GM20431 (cell line): ENCODE measurements around the gene PACS1.
"Not testable (repeated sequence)": the region's sequence is repeated elsewhere in the genome, so short reads cannot be mapped to it uniquely, and the experiment has no call there.

Source experiments
- in situ Hi-C: fragments of 300-500 bp; cut with MseI, MboI; formaldehyde crosslinking; loops from one replicate; pipeline ENCODE4 v1.15.0; 2020; ENCODE audit warnings: low sequenced_read_pairs; ENCODE audit not compliant: unreplicated experiment

Gene PACS1

DNA sequence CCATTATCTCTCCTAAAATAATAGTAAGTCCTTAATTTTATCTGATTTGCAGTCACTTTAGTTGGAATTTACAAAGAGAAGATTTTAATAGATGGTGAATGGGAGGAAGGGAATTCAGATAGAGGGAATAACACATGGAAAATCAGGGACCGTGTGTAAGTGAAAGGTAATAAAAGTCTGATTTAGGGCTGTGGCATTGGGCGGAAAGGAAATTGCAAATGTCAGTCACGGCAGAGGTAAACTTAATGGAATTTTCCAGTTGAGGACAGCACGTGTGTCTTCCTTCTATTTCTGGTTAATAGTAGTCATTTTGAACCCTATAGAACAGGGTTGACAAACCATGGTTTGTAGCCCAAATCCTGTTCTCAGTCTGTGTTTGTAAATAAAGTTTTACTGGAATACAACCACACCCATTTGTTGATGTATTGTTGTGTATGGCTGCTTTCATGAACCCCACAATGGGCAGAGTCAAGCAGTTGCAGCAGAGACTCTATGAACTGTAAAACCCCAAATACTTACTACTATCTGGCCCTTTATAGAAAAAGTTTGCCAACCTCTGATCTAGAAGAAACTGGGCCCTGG, 34.1 kb downstream of the PACS1 start:
- in situ Hi-C loops: no loop called here

GRCh38 chr11:66106786-66107599, 36.9 kb downstream of the PACS1 start:
- in situ Hi-C loops: no loop called here

DNA sequence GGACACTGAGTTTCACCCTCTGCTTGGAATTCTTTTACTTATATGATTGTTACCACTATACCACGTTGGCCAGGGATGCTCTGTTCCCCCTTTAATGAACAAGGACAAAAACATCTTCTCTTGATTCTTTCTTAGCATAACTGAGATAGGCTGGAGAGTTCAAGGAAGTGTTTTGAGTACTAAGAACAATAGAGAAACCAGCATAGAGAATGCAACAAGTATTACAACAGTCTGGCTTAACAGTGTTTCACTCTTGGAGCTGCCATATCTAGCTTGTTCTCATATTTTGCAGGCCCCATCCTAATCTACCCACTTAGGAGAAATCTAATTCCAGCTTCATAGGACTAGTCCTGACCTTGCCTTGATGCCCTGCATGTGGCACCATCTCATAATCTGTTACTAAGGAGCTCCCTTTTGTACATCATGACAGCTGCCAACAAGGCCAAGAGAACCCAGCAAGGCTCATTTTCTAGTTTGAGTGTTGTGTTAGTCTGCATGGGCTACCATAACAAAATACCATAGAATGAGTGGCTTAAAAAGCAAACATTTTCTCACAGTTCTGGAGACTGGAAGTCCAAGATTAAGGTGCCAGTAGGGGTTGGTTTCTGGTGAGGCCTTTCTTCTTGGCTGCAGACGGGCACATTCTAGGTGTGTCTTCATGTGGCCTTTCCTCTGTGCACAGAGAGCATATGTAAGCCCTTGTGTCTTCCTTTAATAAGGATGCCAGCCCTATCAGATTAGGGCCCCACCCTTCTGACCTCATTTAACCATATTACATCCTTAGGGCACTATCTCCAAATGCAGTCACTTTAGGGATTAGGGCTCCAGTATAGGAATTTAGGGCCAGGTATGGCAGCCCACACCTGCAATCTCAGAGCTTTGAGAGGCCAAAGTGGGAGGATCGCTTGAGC, 37.8 kb downstream of the PACS1 start:
- in situ Hi-C loops: no loop called here

GRCh38 chr11:66109294-66109693, 39.2 kb downstream of the PACS1 start:
- in situ Hi-C loops: no loop called here

DNA sequence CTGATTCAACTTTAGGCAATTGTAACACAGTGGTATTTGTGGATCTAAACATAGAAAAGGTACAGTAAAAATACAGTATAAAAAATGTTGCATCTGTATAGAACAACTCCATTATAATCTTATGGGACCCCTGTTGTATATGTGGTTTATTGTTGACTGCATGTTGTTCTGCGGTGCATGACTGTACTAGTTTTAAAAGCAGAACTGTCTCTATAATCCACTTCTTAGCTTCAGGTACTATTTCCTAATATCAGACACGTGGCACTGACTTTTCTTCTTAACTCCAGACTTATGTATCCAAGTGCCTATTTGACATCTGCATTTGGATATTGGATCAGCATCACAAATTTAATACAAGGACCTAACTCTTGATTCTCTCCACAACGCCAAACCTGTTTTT, 41.1 kb downstream of the PACS1 start:
- in situ Hi-C loops: no loop called here

- in situ Hi-C loops: no loop called here
These were observed 42.0 kb downstream of the PACS1 start for GRCh38 chr11:66112041-66112491.

DNA sequence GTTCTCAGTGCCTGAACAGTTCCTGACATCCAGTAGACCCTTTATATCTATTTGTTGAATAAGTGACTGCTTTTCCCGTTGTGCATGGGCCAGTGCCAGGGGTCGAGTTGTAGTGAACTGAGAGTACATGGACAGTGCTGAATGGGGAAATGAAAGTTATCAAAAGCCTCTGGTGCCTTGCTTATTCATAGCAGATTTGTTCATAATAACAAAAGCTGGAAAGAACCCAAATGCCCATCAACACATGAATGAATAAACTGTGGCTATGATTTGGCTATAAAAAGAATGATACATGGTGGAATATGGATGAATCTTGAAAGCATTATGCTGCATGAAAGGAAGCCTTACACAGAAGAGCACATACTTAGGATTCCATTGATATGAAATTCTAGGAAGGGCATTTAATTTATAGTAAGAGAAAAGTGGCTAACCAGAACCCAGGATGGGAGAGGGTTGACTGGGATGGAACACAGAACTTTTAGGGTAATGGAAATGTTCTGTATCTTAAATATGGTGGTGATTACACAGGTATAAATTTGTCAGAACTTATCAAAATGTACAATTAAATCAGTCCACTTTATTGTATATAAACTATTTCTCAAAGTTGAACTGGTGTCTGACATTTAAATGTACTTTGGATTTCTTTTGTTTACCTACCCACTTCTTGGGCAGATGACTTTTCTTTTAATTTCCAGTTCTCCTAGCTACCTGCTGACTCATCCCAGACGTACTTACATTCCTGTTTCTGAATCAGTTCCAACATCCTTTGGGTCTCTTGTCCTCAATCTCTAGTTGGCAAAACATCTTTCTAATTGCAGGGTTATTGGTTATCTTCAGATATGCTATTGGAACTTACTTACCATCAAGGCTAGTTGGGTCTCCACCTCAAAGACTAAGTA, 42.8 kb downstream of the PACS1 start:
- in situ Hi-C loops: no loop called here

GRCh38 chr11:66114957-66115356, 44.9 kb downstream of the PACS1 start:
- in situ Hi-C loops: not testable (repeated sequence)

GRCh38 chr11:66115638-66116301, 45.7 kb downstream of the PACS1 start:
- in situ Hi-C loops: no loop called here

- in situ Hi-C loops: no loop called here
These were observed 46.7 kb downstream of the PACS1 start for GRCh38 chr11:66116576-66117361.

DNA sequence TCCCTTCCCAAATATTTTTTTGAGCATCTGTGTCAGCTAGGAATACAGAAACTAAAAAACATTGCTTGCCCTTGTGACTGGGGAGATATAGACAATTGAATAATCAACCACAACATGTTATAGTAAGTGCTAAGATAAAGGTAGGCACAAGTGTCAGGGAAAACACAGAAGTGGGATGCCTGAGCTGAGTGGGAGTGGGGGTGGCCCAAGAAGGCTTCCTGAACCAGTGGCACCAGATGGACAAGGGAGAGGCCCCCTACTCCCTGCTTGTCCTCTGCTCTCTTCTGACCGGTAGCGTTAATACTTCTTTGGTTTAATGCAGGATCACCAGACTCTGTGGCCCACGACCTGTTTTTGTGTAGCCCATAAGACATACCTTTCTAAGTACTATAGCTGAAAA, 48.8 kb downstream of the PACS1 start:
- in situ Hi-C loops: no loop called here

DNA sequence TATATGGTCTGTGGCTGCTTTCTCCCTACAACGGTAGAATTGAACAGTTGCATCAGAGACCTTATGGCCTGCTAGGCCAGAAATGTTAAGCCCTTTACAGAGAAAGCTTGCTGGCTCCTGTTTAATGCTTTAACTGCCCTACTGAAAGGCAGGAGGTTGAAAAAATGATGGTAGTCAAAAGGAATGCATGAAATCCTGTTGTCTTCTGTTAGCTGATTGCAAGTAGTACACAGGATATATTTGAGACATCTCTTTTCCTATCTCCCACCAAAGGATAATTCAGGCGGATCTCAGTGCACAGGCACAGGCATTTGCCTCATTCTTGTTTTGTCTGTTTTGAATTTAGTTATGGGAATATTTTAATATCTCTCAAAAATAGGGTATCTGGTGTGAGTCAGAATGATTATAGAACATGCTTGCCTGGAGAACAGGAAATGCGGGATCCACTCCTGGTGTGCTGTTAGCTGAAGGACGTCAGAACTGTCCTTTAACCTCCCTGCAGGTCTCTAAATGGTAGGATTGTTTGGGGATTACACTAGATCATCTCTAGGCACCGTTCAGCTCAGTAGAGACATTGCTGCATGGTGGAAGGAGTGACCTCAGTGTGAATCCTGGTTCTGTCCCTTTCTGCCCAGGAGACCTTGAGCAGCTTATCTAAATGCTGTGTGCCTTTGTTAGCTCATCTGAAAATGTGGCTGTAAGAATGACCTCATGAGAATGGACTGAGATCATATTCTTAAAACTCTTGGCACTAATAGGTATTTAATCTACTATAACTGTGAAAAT, 49.5 kb downstream of the PACS1 start:
- in situ Hi-C loops: no loop called here

GRCh38 chr11:66121466-66121865, 51.4 kb downstream of the PACS1 start:
- in situ Hi-C loops: no loop called here

- in situ Hi-C loops: no loop called here
These were observed 53.8 kb downstream of the PACS1 start for GRCh38 chr11:66123902-66124301.

DNA sequence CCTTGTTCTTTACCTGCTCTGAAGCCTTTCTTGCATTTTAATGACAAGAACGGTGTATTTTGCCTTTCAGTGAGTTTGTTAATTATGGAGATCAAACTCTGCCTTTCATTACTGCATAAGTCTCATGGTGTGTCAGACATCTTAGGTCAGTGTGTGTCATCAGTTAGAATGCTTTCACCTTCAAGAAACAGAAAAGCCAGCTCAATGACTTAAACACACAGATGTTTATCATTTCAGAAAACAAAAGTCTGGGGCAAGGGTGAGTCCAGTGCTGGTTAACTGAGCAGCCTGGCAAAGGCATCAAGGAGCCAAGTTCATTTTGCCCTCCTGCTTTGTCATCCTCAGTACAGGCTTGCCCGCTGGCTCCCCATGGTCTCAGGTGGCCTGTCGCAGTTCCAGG, 54.5 kb downstream of the PACS1 start:
- in situ Hi-C loops: no loop called here

- in situ Hi-C loops: no loop called here
These were observed 56.0 kb downstream of the PACS1 start for GRCh38 chr11:66126064-66126463.

- in situ Hi-C loops: no loop called here
These were observed 56.9 kb downstream of the PACS1 start for GRCh38 chr11:66126808-66127555.
